GM20000 (cell line): Measurements from ENCODE around the gene PPFIBP1.

Experiments
- DNase-seq: peaks from one replicate; pipeline ENCODE4 v3.0.0; 2012; ENCODE audit warnings: low spot score
- TF ChIP-seq, protein P1 (sequence below): IDR thresholded peaks from 2 replicates; pipeline ENCODE4 v1.5.1; 2012; ENCODE audit warnings: mild to moderate bottlenecking, control low read depth; ENCODE audit errors: extremely low read depth, missing control alignments

Gene PPFIBP1

DNA sequence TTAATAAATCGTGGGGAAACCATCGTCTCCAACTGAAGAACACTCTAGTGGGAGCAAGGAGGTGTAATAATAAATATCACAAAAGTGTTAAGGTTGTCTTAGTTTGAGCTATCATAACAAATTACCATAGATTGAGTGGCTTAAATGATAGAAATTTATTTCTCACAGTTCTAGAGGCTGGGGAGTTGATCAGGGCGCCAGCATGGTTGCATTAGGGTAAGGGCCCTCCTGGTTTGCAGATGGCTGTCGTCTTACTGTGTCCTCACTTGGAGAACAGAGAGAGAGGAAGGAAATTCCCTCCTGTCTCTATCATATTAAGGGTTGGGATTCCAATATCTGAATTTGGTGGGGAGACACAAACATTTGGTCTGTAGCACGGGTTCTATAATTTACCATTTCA, 219.6 kb downstream of the PPFIBP1 start:
- DNase-seq = no peak
- TF ChIP-seq, protein P1, sequence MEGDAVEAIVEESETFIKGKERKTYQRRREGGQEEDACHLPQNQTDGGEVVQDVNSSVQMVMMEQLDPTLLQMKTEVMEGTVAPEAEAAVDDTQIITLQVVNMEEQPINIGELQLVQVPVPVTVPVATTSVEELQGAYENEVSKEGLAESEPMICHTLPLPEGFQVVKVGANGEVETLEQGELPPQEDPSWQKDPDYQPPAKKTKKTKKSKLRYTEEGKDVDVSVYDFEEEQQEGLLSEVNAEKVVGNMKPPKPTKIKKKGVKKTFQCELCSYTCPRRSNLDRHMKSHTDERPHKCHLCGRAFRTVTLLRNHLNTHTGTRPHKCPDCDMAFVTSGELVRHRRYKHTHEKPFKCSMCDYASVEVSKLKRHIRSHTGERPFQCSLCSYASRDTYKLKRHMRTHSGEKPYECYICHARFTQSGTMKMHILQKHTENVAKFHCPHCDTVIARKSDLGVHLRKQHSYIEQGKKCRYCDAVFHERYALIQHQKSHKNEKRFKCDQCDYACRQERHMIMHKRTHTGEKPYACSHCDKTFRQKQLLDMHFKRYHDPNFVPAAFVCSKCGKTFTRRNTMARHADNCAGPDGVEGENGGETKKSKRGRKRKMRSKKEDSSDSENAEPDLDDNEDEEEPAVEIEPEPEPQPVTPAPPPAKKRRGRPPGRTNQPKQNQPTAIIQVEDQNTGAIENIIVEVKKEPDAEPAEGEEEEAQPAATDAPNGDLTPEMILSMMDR = no peak
